Fibroblast of skin of back (primary cell): Measurements from ENCODE around the gene INSYN1.

Experiments
- DNase-seq: peaks from one replicate; pipeline ENCODE4 v3.0.0-alpha.2; 2013

The INSYN1 gene

DNA sequence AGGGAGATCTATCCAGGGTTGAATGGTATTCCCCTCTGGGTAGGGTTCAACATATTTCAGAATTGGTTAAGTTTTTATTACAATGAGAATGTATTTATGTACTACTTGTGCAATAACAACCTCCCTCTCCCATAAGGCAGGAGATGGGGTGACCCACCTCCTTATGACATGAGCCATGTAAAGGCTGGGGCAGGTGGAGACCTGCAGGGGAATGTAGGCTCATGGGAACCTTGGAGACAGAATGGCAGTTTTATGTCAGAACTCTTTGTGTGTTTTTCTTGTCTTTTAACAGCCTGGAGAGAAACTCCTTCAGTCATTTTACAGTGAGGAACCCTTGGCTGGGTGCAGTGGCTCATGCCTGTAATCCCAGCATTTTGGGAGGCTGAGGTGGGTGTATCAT is 24.6 kb upstream of the INSYN1 start:
- DNase-seq: no peak

GRCh38 chr15:73773428-73773827 is 20.3 kb upstream of the INSYN1 start:
- no peak for DNase-seq

DNA sequence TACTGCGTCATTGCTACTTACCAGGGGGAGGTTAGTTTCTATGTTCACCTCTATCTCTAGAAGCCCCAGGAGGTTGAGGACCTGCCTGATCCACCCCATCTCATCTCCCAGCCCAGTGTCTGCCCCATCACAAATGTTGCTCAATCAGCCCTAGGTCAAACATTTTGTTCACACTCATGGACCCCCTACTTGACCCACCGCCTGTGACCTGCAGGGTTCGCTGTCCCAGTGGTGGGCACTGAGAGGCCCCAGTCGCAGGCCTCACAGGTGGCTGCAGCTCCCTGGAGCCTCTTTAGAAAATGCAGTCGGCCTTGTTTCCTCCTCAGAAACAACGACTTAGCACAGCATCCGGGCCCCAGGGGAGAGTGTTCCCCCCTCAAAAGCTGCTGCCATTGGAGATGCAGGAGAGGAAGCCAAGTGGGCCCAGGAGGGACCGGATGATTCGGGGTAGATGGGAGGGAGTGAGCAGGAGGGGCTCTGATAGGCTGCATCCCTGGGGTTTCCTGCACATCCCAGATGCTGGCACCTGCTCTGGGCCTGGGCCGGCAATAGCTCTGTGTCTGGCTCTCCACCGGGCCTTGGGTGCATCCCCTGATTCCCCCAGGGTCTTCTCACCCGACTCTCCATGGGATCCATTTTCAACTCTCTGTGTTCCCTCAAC is 18.4 kb upstream of the INSYN1 start:
- no peak for DNase-seq

GRCh38 chr15:73770050-73770449 is 16.9 kb upstream of the INSYN1 start:
- DNase-seq: no peak

- no peak for DNase-seq
These were observed 14.8 kb upstream of the INSYN1 start for GRCh38 chr15:73767806-73768501.

- DNase-seq: no peak
These were observed 13.4 kb upstream of the INSYN1 start for GRCh38 chr15:73766598-73766997.

GRCh38 chr15:73765778-73766177 is 12.6 kb upstream of the INSYN1 start:
- no peak for DNase-seq

DNA sequence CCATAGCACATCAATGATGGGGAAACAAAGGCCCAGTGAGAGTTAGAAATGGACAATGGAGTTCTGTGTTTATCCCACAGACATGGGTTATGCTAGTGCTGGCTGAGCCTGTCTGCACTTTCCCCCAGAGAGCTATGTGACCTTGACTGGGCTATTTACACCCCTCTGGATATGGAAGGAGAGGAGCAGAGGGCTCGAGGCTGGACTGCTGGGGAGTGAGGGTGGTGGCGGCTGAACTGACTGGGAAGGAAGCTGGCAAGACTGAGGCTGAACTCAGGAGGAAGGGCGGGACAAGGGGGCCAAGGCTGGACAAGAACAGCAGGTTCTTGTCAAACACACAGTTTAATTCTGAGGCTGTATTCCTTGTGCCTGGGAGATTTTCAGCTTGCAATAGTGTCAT is 10.8 kb upstream of the INSYN1 start:
- no peak for DNase-seq

DNA sequence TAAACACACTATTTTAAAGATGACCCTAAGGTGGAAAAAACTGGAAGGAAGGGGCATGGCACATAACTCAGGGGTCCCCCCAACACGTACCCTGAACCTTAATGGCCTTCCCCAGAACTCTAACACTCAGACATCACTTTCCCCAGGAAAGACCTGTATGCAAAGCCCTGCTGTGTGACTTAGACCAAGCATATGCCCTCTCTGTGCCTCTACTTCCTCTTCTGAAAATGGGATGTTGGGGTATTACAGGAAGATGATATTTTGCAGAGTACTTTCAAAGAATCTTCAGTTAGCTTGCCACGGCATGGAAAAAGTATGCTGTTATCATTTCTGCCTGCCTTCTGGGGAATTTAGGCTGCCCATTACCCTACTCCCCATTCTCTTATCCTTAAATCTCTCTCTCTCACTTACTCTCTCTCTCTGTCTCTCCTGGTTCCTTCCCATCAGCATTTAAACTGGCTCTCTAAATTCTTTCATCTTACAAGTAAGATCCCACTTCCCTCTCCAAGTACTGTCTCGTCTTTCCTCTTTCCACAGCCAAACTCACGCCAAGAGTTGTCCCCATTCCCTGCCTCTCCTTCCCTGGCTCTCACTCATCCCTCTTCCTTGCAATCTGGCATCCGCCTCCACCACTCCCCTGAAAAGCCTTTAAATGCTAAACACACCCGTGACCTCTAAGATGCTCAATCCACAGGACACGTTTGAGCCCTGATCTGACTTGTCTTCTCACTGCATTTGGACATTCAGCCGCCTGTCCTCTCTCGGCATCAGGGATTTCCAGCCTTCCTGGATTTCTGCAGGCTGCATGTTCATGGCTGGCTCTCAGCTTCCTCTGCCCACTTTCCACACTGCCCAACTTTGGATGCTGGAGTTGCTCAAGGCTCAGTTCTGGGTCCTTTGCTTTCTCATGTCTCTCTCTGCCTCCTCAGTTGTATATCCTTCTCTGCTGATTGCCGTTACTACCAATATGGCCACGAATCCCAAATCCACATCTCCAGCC is 7.5 kb upstream of the INSYN1 start:
- DNase-seq: no peak

GRCh38 chr15:73758461-73758860 is 5.3 kb upstream of the INSYN1 start:
- no peak for DNase-seq

DNA sequence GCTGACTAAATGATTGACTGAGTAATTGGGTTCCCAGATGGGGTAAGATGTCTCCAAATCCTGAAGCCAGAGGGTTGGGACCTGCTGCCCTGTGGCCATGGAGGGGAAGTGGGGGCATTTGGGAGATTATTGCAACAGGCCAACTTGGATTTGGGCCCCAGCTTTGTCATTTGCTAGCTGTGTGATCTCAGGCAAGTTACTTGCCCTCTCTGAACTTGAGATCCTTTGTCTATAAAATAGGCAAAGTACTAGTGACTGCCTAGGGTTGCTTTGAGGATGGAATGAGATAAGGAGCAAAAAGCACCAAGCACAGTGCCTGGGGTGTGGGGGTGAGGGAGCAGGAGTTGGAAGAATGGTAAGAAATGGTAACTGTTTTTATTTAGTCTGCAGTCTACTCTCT is 4.4 kb upstream of the INSYN1 start:
- DNase-seq: no peak

DNA sequence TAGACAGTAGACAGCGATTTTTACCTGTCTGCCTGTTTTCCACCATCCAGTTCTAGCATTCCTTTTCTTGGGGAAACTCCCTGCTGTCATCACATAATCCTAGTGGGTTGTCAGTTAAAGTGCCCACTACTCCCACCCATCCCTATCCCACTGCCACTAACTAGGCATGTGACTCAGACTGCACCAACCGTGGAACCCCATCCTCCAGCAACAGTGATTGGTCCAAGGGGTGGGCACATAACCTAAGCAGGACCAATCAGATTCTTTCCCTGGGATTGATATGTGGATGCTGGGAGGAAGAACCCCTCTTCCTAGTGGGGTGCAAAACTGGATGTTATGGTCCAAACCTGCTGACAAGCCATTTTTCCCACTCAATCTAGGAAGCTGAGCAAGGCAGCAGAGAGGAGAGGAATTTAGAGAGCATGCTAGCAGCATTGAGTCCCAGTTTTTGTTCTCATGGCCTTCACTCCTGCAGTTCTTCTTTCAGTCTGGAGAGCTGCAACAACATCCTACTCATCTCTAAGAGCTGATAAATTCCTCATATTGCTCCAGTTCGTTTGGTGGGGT is 3.9 kb upstream of the INSYN1 start:
- no peak for DNase-seq

- no peak for DNase-seq
These were observed 3.2 kb upstream of the INSYN1 start for GRCh38 chr15:73756390-73756789.

GRCh38 chr15:73755946-73756345 is 2.8 kb upstream of the INSYN1 start:
- no peak for DNase-seq

DNA sequence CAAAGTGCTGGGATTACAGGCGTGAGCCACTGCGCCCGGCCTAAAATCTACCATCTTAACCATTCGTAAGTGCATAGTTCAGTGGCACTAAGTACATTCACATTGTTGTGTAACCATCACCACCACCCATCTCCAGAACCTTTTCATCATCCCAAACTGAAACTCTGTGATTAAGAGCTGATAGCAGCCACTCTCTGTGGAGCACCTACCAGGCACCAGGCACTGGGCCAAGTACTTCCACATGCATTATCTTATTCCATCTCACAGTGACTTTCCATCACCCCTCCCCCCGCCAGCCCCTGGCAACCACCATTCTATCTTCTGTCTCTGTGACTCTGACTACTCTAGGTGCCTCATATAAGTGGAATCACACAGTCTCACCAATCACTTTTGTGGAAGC is 2.3 kb upstream of the INSYN1 start:
- no peak for DNase-seq

GRCh38 chr15:73754461-73754860 is 1.3 kb upstream of the INSYN1 start:
- no peak for DNase-seq

DNA sequence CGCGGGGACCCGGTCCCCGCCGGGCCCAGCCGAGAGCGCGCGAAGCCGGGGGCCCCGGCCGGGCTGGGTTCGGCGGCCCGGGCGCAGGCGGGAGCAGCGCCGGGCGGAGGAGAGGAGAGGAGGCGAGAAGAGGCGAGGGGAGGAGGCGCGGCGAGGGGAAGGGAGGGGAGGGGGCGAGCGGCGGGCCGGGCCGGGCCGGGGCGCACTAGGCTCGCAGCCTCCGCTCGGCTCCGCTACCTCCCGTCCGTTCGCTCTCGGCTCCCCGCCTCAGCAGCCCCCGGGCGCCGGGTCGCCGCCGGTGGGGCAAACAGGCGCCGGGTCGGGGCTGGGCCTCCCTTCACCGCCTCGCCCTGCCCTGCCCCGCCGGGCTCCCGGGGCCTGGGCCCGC is 351 bp downstream of the INSYN1 start:
- DNase-seq: peak; percentile 17

- no peak for DNase-seq
These were observed 999 bp downstream of the INSYN1 start for GRCh38 chr15:73751899-73752805.

- no peak for DNase-seq
These were observed 1.6 kb downstream of the INSYN1 start for GRCh38 chr15:73751511-73751898.

- DNase-seq: no peak
These were observed 2.2 kb downstream of the INSYN1 start for GRCh38 chr15:73750951-73751350.

DNA sequence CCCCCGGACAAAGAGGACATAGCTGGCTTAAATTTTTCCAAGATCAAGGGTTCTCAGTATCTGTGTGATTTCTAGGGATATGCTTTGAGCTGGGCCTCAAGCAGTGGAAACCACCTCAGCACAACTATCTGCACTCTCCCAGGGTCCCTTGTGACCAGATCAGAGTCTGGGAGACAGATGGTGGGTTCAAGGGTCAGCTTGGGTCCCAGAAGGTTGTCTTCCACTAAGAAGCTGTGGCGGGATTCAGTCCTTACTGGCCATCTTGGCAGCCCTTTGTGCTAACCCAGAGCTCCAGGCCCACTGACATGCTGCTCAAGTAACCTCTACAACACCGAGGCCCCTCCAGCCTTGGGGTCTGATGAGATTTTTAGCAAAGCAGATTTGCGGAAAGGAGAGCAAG is 2.7 kb downstream of the INSYN1 start:
- no peak for DNase-seq

- no peak for DNase-seq
These were observed 3.2 kb downstream of the INSYN1 start for GRCh38 chr15:73749971-73750370.
